ENCODE results near the gene GIT1. TPM values are rescaled to one million over a fixed set of nuclear protein-coding genes. Genes with fewer than 3 reads are reported as not detected.

Gene GIT1
- total RNA-seq, 1 donor from 2014 or later = 63.8 TPM

DNA sequence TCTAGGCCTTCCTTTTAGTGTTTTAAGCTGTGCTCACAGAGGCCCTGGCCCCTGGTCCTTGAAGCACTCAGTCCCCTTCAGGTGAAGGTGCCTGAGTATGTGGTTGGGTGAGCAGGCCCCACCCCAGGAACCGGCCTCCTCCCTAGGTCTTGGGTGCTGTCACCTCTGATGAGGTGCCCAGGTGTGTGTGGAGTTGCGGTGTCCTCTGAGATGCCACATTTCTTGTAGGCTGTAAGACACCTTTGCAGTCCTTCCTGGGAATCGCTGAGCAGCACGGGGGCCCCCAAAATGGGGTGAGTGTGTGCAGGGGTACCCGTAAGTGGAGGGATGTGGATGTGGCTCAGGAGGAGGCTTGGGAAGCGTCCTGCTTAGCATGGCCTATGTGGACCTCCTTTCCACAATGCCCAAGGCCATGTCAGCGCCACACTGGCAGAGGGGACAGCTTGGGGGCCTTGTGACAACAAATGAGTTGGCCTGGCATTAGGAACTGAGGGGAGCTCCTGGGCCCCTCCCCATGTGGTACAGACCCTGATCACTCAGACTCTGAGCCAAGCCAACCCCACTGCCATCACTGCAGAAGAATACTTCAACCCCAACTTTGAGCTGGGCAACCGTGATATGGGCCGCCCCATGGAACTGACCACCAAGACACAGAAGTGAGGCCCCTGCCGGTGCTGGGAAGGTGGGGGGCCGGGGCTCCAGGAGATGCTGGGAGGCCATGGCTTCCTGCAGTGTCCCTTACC is 22.1 kb upstream of the GIT1 start:
- H3K27me3 ChIP-seq (ENCODE audit: control insufficient read depth, insufficient read depth, low read length) = peaks cover 10% of the 10 kb centered on the region
- TF ChIP-seq, protein P1, sequence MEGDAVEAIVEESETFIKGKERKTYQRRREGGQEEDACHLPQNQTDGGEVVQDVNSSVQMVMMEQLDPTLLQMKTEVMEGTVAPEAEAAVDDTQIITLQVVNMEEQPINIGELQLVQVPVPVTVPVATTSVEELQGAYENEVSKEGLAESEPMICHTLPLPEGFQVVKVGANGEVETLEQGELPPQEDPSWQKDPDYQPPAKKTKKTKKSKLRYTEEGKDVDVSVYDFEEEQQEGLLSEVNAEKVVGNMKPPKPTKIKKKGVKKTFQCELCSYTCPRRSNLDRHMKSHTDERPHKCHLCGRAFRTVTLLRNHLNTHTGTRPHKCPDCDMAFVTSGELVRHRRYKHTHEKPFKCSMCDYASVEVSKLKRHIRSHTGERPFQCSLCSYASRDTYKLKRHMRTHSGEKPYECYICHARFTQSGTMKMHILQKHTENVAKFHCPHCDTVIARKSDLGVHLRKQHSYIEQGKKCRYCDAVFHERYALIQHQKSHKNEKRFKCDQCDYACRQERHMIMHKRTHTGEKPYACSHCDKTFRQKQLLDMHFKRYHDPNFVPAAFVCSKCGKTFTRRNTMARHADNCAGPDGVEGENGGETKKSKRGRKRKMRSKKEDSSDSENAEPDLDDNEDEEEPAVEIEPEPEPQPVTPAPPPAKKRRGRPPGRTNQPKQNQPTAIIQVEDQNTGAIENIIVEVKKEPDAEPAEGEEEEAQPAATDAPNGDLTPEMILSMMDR (IDR thresholded peaks at IDR 0.05; ENCODE audit: insufficient read depth, low read length, poor library complexity, severe bottlenecking) = no peak
- H3K36me3 ChIP-seq (ENCODE audit: control insufficient read depth, insufficient read depth, low read length) = no peaks in the 10 kb centered on the region
- H3K4me3 ChIP-seq (ENCODE audit: low read depth, low read length) = no peak overlapping the region
- no peak for DNase-seq (ENCODE audit: low read depth)

DNA sequence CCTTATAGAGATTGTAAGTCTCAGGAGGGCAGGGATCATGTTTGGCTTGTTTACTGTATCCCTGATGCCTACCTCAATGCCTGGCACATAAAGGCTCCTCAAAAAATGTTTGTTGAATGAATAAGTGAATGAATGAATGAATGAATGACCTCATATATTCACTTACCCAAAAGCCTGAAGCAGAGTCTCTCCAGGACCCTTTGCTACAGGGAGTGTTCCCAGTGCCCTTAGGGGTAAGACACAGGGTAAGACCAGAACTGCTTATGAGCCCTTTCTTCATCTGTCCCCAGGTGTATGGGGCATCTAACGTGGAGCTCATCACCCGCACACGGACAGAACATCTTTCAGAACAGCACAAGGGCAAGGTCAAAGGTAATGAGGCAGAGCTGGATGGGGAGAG is 20.9 kb upstream of the GIT1 start:
- no peak for DNase-seq (ENCODE audit: low read depth)
- no peaks in the 10 kb centered on the region for H3K36me3 ChIP-seq (ENCODE audit: control insufficient read depth, insufficient read depth, low read length)
- H3K4me3 ChIP-seq (ENCODE audit: low read depth, low read length) = no peak overlapping the region
- H3K27me3 ChIP-seq (ENCODE audit: control insufficient read depth, insufficient read depth, low read length) = peaks cover 6% of the 10 kb centered on the region
- TF ChIP-seq, protein P1 (IDR thresholded peaks at IDR 0.05; ENCODE audit: insufficient read depth, low read length, poor library complexity, severe bottlenecking) = no peak

DNA sequence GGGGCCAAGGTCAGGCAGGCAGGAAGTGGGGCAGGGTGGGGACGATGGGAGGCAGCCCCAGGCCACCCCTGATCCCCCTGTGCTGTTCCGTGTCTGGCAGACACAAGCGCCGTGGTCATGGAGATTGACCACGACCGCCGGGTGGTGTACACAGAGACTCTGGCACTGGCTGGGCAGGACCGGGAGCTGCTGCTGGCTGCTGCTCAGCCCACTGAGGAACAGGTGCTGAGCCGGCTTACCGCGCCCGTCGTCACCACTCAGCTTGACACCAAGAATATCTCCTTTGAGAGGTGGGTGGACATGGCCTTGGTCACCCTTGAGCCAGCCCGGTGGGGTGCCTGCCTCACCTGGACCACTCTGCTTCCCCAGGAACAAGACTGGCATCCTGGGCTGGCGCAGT is 19.5 kb upstream of the GIT1 start:
- no peak for DNase-seq (ENCODE audit: low read depth)
- TF ChIP-seq, protein P1 (IDR thresholded peaks at IDR 0.05; ENCODE audit: insufficient read depth, low read length, poor library complexity, severe bottlenecking) = no peak
- Histone ChIP-seq H3K27me3 (ENCODE audit: control insufficient read depth, insufficient read depth, low read length) (peaks cover 6% of the 10 kb centered on the region), H3K36me3 (ENCODE audit: control insufficient read depth, insufficient read depth, low read length) (no peaks in the 10 kb centered on the region), H3K4me3 (ENCODE audit: low read depth, low read length) (no peak overlapping the region)

DNA sequence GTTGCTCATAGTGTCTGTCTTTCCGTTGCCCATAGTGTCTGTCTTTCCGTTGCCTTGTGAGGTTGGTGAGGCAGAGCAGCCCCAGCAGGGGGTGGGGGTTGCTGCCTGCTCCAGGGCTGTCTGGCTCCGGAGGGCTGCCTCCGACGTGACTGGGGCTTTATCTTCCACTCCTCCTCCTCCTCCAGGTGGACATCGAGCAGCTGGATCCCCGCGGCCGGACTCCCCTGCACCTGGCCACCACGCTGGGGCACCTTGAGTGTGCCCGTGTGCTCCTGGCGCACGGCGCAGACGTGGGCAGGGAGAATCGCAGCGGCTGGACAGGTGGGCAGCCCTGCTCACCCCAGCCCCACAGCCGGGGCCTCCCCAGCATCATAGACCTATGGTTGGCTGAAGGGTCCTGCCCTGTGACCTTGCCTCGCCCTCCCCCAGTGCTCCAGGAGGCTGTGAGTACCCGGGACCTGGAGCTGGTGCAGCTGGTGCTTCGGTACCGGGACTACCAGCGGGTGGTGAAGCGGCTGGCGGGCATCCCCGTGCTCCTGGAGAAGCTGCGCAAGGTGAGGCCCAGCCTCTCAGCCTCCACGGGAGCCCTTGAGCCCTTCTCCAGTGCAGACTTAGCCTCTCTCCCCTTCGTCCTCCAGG is 18.2 kb upstream of the GIT1 start:
- DNase-seq (ENCODE audit: low read depth) = no peak
- Histone ChIP-seq H3K27me3 (ENCODE audit: control insufficient read depth, insufficient read depth, low read length) (peaks cover 2% of the 10 kb centered on the region), H3K36me3 (ENCODE audit: control insufficient read depth, insufficient read depth, low read length) (no peaks in the 10 kb centered on the region), H3K4me3 (ENCODE audit: low read depth, low read length) (no peak overlapping the region)
- TF ChIP-seq, protein P1 (IDR thresholded peaks at IDR 0.05; ENCODE audit: insufficient read depth, low read length, poor library complexity, severe bottlenecking) = no peak

DNA sequence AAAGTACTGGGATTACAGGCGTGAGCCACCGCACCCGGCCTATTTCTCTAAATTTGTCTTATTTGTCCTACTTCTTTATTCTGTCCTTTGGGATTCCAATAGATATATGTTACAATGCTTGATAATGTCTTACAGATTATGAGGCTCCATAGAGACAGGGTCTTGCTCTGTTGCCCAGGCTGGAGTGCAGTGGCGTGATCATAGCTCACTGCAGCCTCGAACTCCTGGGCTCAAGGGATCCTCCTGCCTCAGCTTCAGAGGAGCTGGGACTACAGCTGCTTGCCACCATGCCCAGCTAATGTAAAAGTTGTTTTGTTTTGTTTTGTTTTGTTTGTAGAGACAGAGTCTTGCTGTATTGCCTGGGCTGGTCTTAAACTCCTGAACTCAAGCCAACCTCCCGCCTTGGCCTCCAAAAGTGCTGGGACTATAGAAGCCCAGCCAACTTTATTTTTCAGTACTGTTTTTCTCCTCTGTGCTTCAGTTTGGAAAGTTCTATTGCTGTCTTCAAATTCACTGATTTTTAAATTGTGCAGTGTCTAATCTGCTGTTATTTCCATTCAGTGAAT is 13.7 kb upstream of the GIT1 start:
- TF ChIP-seq, protein P1 (IDR thresholded peaks at IDR 0.05; ENCODE audit: insufficient read depth, low read length, poor library complexity, severe bottlenecking) = no peak
- no peak overlapping the region for H3K4me3 ChIP-seq (ENCODE audit: low read depth, low read length)
- no peaks in the 10 kb centered on the region for H3K27me3 ChIP-seq (ENCODE audit: control insufficient read depth, insufficient read depth, low read length)
- H3K36me3 ChIP-seq (ENCODE audit: control insufficient read depth, insufficient read depth, low read length) = no peaks in the 10 kb centered on the region
- no peak for DNase-seq (ENCODE audit: low read depth)

Data from kidney epithelial cell (primary cell).